Central memory CD4-positive, alpha-beta T cell (primary cell): Measurements from ENCODE around the gene SEMA3C.

Source experiments
- DNase-seq: peaks from one replicate; pipeline ENCODE4 v3.0.0; 2022

The SEMA3C gene

GRCh38 chr7:80773787-80774508 is 144.9 kb downstream of the SEMA3C start:
- DNase-seq, result no peak

- no peak for DNase-seq
Observed at GRCh38 chr7:80772347-80772993, 146.4 kb downstream of the SEMA3C start.

GRCh38 chr7:80771523-80771922 is 147.3 kb downstream of the SEMA3C start:
- no peak for DNase-seq

- DNase-seq, result no peak
Observed at GRCh38 chr7:80770675-80771081, 148.2 kb downstream of the SEMA3C start.

- DNase-seq, result no peak
Observed at GRCh38 chr7:80770061-80770460, 148.8 kb downstream of the SEMA3C start.

- DNase-seq, result no peak
Observed at GRCh38 chr7:80768756-80769155, 150.1 kb downstream of the SEMA3C start.

GRCh38 chr7:80767654-80768053 is 151.2 kb downstream of the SEMA3C start:
- DNase-seq, result no peak

GRCh38 chr7:80766724-80767123 is 152.1 kb downstream of the SEMA3C start:
- no peak for DNase-seq

- DNase-seq, result no peak
Observed at GRCh38 chr7:80764132-80764531, 154.7 kb downstream of the SEMA3C start.

GRCh38 chr7:80763704-80764103 is 155.1 kb downstream of the SEMA3C start:
- DNase-seq, result no peak

GRCh38 chr7:80763289-80763688 is 155.6 kb downstream of the SEMA3C start:
- no peak for DNase-seq

GRCh38 chr7:80760292-80760691 is 158.6 kb downstream of the SEMA3C start:
- no peak for DNase-seq

- no peak for DNase-seq
Observed at GRCh38 chr7:80752954-80753690, 165.7 kb downstream of the SEMA3C start.

GRCh38 chr7:80749270-80749669 is 169.6 kb downstream of the SEMA3C start:
- DNase-seq, result no peak

GRCh38 chr7:80748363-80749042 is 170.3 kb downstream of the SEMA3C start:
- DNase-seq, result no peak

GRCh38 chr7:80740778-80741545 is 177.9 kb downstream of the SEMA3C start:
- DNase-seq, result no peak

GRCh38 chr7:80736371-80737125 is 182.3 kb downstream of the SEMA3C start:
- DNase-seq, result no peak

GRCh38 chr7:80735330-80735729 is 183.5 kb downstream of the SEMA3C start:
- DNase-seq, result no peak

GRCh38 chr7:80734011-80734410 is 184.8 kb downstream of the SEMA3C start:
- DNase-seq, result no peak

- DNase-seq, result no peak
Observed at GRCh38 chr7:80733333-80733915, 185.4 kb downstream of the SEMA3C start.

- DNase-seq, result no peak
Observed at GRCh38 chr7:80732630-80733029, 186.2 kb downstream of the SEMA3C start.
